Superior temporal gyrus (tissue), 1 donor: ENCODE measurements around the gene BRD3OS.

Experiments
- DNase-seq: peaks from one replicate; pipeline ENCODE4 v3.0.0-alpha.2; 2016; ENCODE audit errors: extremely low spot score

Gene BRD3OS

DNA sequence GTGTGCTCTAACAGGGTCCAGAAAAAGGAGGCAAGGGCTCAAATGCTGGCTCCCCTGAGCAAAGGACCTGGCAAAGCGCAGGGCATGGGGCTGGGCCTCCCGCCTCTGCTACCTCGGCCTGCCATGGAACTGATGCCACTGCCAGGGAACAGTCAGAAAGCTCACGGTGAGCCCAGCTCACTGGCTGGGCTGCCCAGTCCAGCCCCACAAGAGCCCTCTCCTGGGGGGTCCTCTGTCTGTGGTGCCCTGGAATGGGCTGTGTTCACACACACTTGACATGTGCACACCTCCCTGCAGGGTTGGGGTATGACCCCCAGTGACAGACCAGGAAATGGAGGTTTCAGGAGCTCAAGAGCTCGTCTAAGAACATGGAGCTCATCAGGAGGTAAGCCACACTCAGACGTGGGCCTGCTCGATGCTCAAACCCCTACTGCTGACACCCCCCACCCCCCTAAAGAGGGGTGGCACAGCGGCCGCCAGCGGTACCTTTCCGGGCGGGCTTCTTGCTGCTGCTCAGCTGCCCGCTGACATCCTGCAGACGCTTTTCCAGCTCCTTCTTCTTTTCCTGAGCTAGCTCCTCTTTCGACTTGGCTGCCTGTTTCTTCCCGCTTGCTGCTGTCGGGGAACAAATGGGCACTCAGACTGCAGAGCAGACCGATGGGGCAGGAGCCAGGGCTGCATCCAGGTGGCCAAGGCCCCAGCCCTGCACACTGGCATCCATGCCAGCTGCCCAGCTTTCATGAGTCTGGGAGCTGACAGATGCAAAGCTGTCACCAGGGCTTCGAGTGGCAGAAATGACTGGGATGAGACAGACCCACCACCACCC, 9.1 kb downstream of the BRD3OS start:
- no peak for DNase-seq

- no peak for DNase-seq
Observed at GRCh38 chr9:134035041-134036039, 10.1 kb downstream of the BRD3OS start.

GRCh38 chr9:134036130-134036529, 10.8 kb downstream of the BRD3OS start:
- DNase-seq = no peak

- DNase-seq = no peak
Observed at GRCh38 chr9:134037641-134038040, 12.4 kb downstream of the BRD3OS start.

DNA sequence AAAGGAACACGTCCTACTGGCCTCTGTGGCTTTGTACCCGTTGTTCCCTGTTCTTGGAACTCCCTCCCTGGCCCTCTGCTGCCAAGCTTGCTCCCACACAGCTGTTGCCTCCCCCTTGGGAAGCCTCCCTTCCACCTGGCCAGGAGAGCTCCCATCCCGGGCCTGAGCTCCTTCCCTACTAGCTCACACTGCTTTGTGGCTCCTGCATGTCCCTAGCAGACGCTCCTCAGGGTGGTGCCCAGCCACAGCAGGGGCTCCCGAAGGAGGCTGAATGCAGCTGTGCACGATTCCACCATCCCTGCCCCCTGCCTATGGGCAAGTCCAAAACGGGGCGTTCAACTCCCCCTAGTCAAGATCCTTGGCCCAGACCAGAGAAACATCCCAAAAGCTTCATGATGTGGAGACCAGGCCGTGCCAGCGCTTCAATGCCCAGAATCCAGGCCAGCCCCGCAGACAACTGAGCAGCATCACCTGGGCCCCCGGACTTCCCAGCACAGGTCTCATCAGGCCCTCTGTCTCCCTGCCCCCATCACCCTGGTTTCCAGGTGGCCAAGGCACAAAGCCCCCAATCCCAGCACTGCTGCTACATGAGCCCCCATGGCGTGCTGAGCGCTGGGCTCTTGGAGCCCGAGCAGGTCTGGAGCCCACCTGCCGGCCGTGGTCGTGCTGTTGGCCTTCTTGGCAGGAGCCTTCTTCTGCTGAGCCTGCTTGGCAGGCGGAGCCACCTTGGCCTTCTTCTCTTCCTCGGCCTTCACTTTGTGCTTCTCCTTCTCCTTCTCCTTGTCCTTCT, 14.3 kb downstream of the BRD3OS start:
- DNase-seq = no peak

DNA sequence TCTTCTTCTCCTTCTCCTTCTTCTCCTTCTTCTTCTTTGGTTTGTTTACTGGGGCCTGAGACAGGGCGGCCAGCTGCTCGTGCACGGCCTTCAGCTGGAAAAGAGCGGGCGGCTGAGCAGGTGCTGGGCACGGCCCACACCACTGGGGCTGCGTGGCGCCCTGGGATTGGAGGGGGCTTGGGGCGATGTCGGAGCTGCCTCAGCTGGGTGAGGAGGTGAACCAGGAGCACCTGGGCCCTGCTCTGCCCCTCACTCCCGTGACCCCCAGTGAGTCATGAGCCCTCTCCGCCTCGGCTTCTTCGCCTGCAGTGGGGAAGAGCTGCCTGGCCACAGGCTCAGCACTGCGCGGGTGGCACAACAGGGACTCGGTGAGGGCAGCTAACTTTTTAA, 14.9 kb downstream of the BRD3OS start:
- DNase-seq = no peak

DNA sequence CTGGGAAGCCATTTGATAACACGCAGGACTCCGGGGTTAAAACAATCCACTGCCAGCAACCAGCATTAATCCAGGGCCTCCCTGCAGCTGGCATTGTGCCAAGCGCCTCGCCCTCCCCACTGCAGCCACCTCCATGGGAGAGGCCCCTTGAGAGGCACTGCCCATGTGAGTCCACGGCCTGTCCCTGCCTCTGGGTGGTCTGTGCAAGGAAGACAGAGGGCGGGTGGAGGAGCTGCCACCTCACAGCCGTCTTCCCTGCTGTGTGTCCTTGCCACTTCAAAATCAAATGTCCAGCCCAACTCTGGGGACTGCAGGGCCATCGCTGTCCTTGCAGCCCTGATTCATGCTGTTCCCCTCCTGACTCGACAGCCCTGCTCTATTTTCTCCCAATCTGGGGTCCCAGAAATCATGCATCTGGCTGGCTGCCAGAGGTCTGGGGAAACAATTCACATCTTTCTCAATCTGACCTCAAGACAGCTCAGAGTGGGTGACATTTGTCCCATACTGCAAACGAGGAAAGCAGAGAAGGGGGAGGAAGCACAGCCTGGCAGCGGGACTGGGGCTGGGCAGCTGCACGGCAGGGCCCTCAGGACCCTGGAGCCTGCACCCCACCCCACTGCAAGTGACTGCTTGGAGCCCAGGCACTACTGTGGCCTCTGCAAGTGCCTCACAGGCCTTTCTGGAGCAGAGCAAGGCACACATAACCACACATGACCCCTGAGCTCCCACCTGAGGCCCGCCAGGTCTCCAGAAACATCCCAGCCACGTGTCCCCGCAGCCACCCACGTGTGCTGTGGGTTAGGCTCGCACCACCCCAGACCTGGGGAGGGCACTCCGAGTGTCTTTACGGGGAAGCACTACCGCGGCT, 15.7 kb downstream of the BRD3OS start:
- no peak for DNase-seq

- DNase-seq = no peak
Observed at GRCh38 chr9:134041649-134041962, 16.3 kb downstream of the BRD3OS start.

GRCh38 chr9:134043531-134043988, 18.3 kb downstream of the BRD3OS start:
- no peak for DNase-seq

DNA sequence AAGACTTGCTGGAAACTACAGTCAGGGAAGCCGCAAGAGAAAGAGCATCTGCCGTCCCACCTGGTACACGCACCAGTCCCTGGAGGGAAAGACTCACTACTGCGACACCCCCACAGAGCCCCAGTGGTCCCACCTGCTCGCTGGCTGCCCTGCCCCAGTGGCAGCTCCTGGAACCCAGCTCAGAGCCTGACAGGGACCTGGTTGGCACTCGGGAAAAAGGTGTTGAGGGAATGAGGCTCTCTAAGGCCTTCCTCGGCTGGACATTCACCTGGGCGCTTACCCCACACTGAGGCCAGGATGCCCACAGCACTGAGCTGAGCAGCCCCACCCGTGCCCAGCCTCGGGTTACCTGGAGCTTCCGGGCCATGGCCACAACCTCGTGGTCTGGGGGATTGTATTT, 19.7 kb downstream of the BRD3OS start:
- DNase-seq = no peak

GRCh38 chr9:134045841-134046544, 20.7 kb downstream of the BRD3OS start:
- no peak for DNase-seq

GRCh38 chr9:134046894-134047681, 21.8 kb downstream of the BRD3OS start:
- no peak for DNase-seq

- DNase-seq = no peak
Observed at GRCh38 chr9:134047868-134048581, 22.7 kb downstream of the BRD3OS start.

GRCh38 chr9:134048582-134048968, 23.3 kb downstream of the BRD3OS start:
- no peak for DNase-seq

DNA sequence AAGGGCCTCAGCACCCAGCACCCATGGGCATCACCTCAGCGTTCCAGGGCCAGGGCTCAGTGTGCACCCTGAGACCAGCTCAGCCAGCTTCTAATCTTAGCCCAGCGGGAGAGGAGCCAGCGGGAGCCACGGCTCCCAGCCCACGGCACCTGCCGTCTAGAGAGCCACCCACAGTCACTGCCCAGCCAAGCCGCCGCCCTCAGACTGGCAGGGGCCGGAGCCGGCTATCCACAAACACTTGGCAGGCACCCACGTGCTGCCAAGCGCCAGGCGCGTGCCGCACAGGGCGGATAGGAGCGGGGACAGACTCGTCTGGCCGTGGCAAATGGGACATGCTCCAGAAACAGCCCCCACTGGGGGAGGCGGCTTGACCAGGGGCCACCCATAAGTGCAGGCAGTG, 24.0 kb downstream of the BRD3OS start:
- peak; percentile 16 for DNase-seq

- no peak for DNase-seq
Observed at GRCh38 chr9:134049772-134050588, 24.7 kb downstream of the BRD3OS start.

DNA sequence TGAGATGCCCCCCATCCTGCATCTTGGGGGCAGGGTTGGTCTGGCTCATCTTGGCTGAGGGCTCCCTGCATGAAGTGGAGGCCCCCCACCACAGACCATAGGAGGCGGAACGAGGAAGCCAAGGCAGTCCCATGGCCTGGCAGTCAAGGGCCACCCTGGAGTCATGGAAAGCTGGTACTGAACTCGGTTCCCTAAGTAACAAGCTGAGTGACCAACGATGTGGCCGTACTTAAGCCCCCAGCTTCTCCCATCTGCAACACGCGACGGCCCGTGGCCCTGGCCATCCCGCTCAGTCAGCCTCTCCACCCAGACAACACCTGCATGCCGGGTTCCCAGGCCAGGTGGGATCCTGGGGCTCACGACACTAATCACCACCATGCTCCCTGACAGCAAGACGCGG, 25.4 kb downstream of the BRD3OS start:
- no peak for DNase-seq

DNA sequence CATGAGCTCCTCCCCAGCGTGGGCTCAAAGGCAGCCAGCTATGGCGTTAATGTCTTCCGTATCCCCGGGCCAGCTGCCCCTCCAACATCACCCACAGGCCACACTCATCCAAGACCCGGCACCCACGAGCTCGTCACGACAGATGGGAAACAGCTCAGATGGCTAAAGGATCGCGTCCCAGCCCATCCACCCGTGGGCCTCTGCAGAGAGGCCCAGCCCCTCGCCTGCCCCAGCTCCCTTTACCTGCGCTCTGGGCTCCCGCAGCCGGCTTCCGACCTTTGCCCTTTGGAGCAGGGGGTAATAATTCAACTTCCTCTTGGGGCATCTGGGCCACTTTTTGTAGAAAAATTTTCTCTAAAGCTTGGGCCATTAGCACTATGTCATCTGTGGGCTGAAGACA, 26.0 kb downstream of the BRD3OS start:
- no peak for DNase-seq
